GM10248 (cell line): Measurements from ENCODE around the gene DNASE1.

Experiments used
- CTCF ChIA-PET: fragments of 300-600 bp; sonication (Branson Sonifier 250); formaldehyde crosslinking; extraction: SDS; loops from one replicate; lab custom pipeline; 2021; ENCODE audit warnings: antibody characterized with exemption; lab: Yijun Ruan, JAX
- POLR2A ChIA-PET: fragments of 350-650 bp; sonication (Branson Sonifier 250); formaldehyde crosslinking; extraction: SDS; loops from one replicate; lab custom pipeline; 2020; ENCODE audit warnings: antibody characterized with exemption; lab: Yijun Ruan, JAX
- DNase-seq: peaks from one replicate; pipeline ENCODE4 v3.0.0; 2012; ENCODE audit errors: extremely low spot score
- CTCF ChIP-seq: IDR thresholded peaks from 2 replicates; pipeline ENCODE4 v1.5.1; 2012; ENCODE audit warnings: mild to moderate bottlenecking, low read depth; ENCODE audit errors: extremely low read depth, missing control alignments, control extremely low read depth

The DNASE1 gene

GRCh38 chr16:3623642-3624041 is 30.8 kb upstream of the DNASE1 start:
- POLR2A ChIA-PET: no interaction called here
- CTCF ChIA-PET: interaction anchor here (1.0 kb wide), 1 partner anchor 16 kb away, joined by 3 read pairs; no protein-coding TSS in a partner anchor
- TF ChIP-seq CTCF: no peak
- DNase-seq: no peak

- CTCF ChIA-PET: no interaction called here
- DNase-seq: no peak
- no peak for TF ChIP-seq CTCF
- POLR2A ChIA-PET: no interaction called here
Observed at GRCh38 chr16:3625331-3625730, 29.2 kb upstream of the DNASE1 start.

GRCh38 chr16:3625911-3626732 is 28.4 kb upstream of the DNASE1 start:
- CTCF ChIA-PET: interaction anchor here (1.0 to 1.5 kb wide), 3 partner anchors 9 to 627 kb away, joined by 3 read pairs; no protein-coding TSS in a partner anchor
- DNase-seq: no peak
- TF ChIP-seq CTCF: no peak
- POLR2A ChIA-PET: no interaction called here

- ChIA-PET CTCF (interaction anchor here (0.9 to 1.4 kb wide), 3 partner anchors 10 to 27 kb away, joined by 3 read pairs; no protein-coding TSS in a partner anchor), POLR2A (interaction anchor here (0.7 kb wide), 1 partner anchor 151 kb away, joined by 3 read pairs; no protein-coding TSS in a partner anchor)
- TF ChIP-seq CTCF: no peak
- peak; percentile 43 for DNase-seq
Observed at GRCh38 chr16:3637371-3637923, 17.0 kb upstream of the DNASE1 start.

- POLR2A ChIA-PET: no interaction called here
- TF ChIP-seq CTCF: no peak
- CTCF ChIA-PET: interaction anchor here (1.2 to 2.2 kb wide), 2 partner anchors 13 to 15 kb away, joined by 3 to 6 read pairs; no protein-coding TSS in a partner anchor
- no peak for DNase-seq
Observed at GRCh38 chr16:3638916-3639644, 15.4 kb upstream of the DNASE1 start.

GRCh38 chr16:3640207-3640606 is 14.3 kb upstream of the DNASE1 start:
- no peak for TF ChIP-seq CTCF

More at GRCh38 chr16:3640207-3640606, 14.3 kb upstream of the DNASE1 start:
- ChIA-PET POLR2A (no interaction called here), CTCF (interaction anchor here (1.3 to 2.2 kb wide), 4 partner anchors 12 to 23 kb away, joined by 3 to 6 read pairs (median 4); no protein-coding TSS in a partner anchor)
- no peak for DNase-seq
